GM23248 (cell line): ENCODE measurements around the gene PSMD6. TPM values are rescaled to one million over a fixed set of nuclear protein-coding genes. Genes with fewer than 3 reads are reported as not detected.
A peak's percentile ranks its signal among the peaks of the same experiment; 100 is the strongest.

Experiments used
- DNase-seq: peaks from one replicate; pipeline ENCODE4 v3.0.0-alpha.2; 2015
- H2AFZ ChIP-seq: fragments of 200-600 bp; sonication (generic); 2 replicates; pipeline ENCODE4 v1.6.1; 2016; ENCODE audit warnings: antibody characterized with exemption
- H3F3A ChIP-seq: fragments of 200-600 bp; sonication (generic); 2 replicates; pipeline ENCODE4 v1.6.1; 2016; ENCODE audit warnings: mild to moderate bottlenecking, antibody characterized with exemption, mixed run types; ENCODE audit not compliant: insufficient read depth
- H3K27ac ChIP-seq: fragments of 200-600 bp; sonication (generic); 2 replicates; pipeline ENCODE4 v1.5.1; 2016; ENCODE audit warnings: mild to moderate bottlenecking
- H3K27me3 ChIP-seq: fragments of 200-600 bp; sonication (generic); replicated peaks from 2 replicates; pipeline ENCODE4 v1.6.1; 2016; ENCODE audit warnings: mild to moderate bottlenecking; ENCODE audit not compliant: insufficient read depth
- H3K36me3 ChIP-seq: fragments of 200-600 bp; sonication (generic); 2 replicates; pipeline ENCODE4 v1.6.1; 2016; ENCODE audit warnings: low read depth, mild to moderate bottlenecking
- H3K4me1 ChIP-seq: fragments of 200-600 bp; sonication (generic); 2 replicates; pipeline ENCODE4 v1.6.1; 2016; ENCODE audit warnings: mild to moderate bottlenecking; ENCODE audit not compliant: insufficient read depth
- H3K4me2 ChIP-seq: fragments of 200-600 bp; sonication (generic); one replicate; pipeline ENCODE4 v1.6.1; 2016; ENCODE audit warnings: mild to moderate bottlenecking; ENCODE audit not compliant: unreplicated experiment
- H3K4me3 ChIP-seq: fragments of 200-600 bp; sonication (generic); 2 replicates; pipeline ENCODE4 v1.5.1; 2016; ENCODE audit warnings: mild to moderate bottlenecking
- H3K79me2 ChIP-seq: fragments of 200-600 bp; sonication (generic); 2 replicates; pipeline ENCODE4 v1.6.1; 2016; ENCODE audit warnings: mild to moderate bottlenecking; ENCODE audit not compliant: insufficient read depth
- H3K9ac ChIP-seq: fragments of 200-600 bp; sonication (generic); 2 replicates; pipeline ENCODE4 v1.6.1; 2016; ENCODE audit warnings: mild to moderate bottlenecking
- H3K9me2 ChIP-seq: fragments of 200-600 bp; sonication (generic); 2 replicates; pipeline ENCODE4 v1.6.1; 2016; ENCODE audit warnings: mixed run types, mild to moderate bottlenecking, moderate library complexity; ENCODE audit not compliant: insufficient read depth
- H3K9me3 ChIP-seq: fragments of 200-600 bp; sonication (generic); one replicate; pipeline ENCODE4 v1.6.1; 2017; ENCODE audit warnings: low read depth
- H4K20me1 ChIP-seq: fragments of 200-600 bp; sonication (generic); 2 replicates; pipeline ENCODE4 v1.6.0; 2016; ENCODE audit not compliant: insufficient read depth
- EZH2 ChIP-seq: fragments of 200-600 bp; sonication (generic); IDR thresholded peaks from 2 replicates; pipeline ENCODE4 v1.6.1; 2018; ENCODE audit warnings: antibody characterized with exemption, mild to moderate bottlenecking; ENCODE audit not compliant: insufficient read depth, poor library complexity, severe bottlenecking
- EZH2phosphoT487 ChIP-seq: fragments of 200-600 bp; sonication (generic); IDR thresholded peaks from 2 replicates; pipeline ENCODE4 v1.6.1; 2018; ENCODE audit warnings: antibody characterized with exemption, moderate library complexity, mild to moderate bottlenecking, low read depth; ENCODE audit not compliant: insufficient read depth
- WGBS, 2 experiments: methylation state at CpG; one replicate each; pipeline ENCODE4 v1.1.6; 2015 to 2017; ENCODE audit warnings: low lambda C conversion rate in 2 of 2, low coverage in 1 of 2; ENCODE audit errors: missing lambda C conversion rate in 2 of 2; 5-methylcytosine and 5-hydroxymethylcytosine counted together
- in situ Hi-C: fragments of 300-500 bp; cut with MboI; formaldehyde crosslinking; loops from 2 replicates; pipeline ENCODE4 v1.15.0; 2020
- polyA plus RNA-seq: library from polyadenylated mRNA; unstranded; fragments of >200 nt; fragmentation: Nextera tagmentation; extraction: Ambion mirVana; gene quantifications from 2 replicates; pipeline ENCODE4 v1.2.1, GENCODE V29; 2016
- total RNA-seq: library from RNA; depleted of rRNA; stranded (reverse); fragments of >200 nt; shearing (Covaris generic); gene quantifications from 2 replicates; pipeline ENCODE4 v1.2.3, GENCODE V29; 2014

PSMD6 gene
- total and polyA plus RNA-seq, 2 experiments from 2014 or later, result 79.5 to 126 TPM

- WGBS, 2 experiments, result 3 to 8% methylated on average over 3 of the region's 3 CpGs
- peak; percentile 77 for DNase-seq
- H4K20me1 ChIP-seq, result no peaks in the 10 kb centered on the region
- H2AFZ ChIP-seq, result no peak overlapping the region
- H3F3A ChIP-seq, result peaks cover 23% of the 10 kb centered on the region
- H3K36me3 ChIP-seq, result no peaks in the 10 kb centered on the region
- H3K4me3 ChIP-seq, result no peak overlapping the region
- in situ Hi-C loops, result loop anchor here (25.0 kb wide), 1 partner anchor 213 kb away; no protein-coding TSS in a partner anchor
- no peaks in the 10 kb centered on the region for H3K27me3 ChIP-seq
- no peaks in the 10 kb centered on the region for H3K9me3 ChIP-seq
- peak overlapping the region; percentile 52 for H3K27ac ChIP-seq
- no peaks in the 10 kb centered on the region for H3K9me2 ChIP-seq
- peaks cover 20% of the 10 kb centered on the region for H3K4me1 ChIP-seq
- no peaks in the 10 kb centered on the region for H3K79me2 ChIP-seq
- no peak overlapping the region for H3K9ac ChIP-seq
- H3K4me2 ChIP-seq, result peak overlapping the region; percentile 11
- TF ChIP-seq EZH2 (no peak), EZH2phosphoT487 (no peak)
Measured at GRCh38 chr3:64049136-64049535, 25.8 kb upstream of the PSMD6 start.

- 26 to 29% methylated on average over 3 of the region's 3 CpGs for WGBS, 2 experiments
- no peaks in the 10 kb centered on the region for H4K20me1 ChIP-seq
- H3K36me3 ChIP-seq, result no peaks in the 10 kb centered on the region
- peak; percentile 67 for DNase-seq
- no peak for TF ChIP-seq EZH2phosphoT487
- H3K79me2 ChIP-seq, result no peaks in the 10 kb centered on the region
- no peaks in the 10 kb centered on the region for H3K9me2 ChIP-seq
- no peaks in the 10 kb centered on the region for H3K9me3 ChIP-seq
- no peaks in the 10 kb centered on the region for H3K27me3 ChIP-seq
- H3K27ac ChIP-seq, result peak overlapping the region; percentile 52
- H3K4me1 ChIP-seq, result peaks cover 20% of the 10 kb centered on the region
- no peak overlapping the region for H3K9ac ChIP-seq
- H3F3A ChIP-seq, result peaks cover 23% of the 10 kb centered on the region
- H2AFZ ChIP-seq, result no peak overlapping the region
- H3K4me3 ChIP-seq, result no peak overlapping the region
- in situ Hi-C loops, result loop anchor here (25.0 kb wide), 1 partner anchor 214 kb away; no protein-coding TSS in a partner anchor
- peak overlapping the region; percentile 11 for H3K4me2 ChIP-seq
Measured at GRCh38 chr3:64048631-64049061, 25.4 kb upstream of the PSMD6 start.

GRCh38 chr3:64047787-64048186 lies 24.5 kb upstream of the PSMD6 start:
- Histone ChIP-seq H3K36me3 (no peaks in the 10 kb centered on the region), H2AFZ (0 out of 2 replicates have a peak overlapping the region, but pooled peaks have one; percentile 15), H3K4me3 (no peak overlapping the region), H3K9me2 (no peaks in the 10 kb centered on the region), H4K20me1 (no peaks in the 10 kb centered on the region), H3K27ac (no peak overlapping the region), H3K4me2 (no peak overlapping the region), H3K27me3 (no peaks in the 10 kb centered on the region), H3K79me2 (no peaks in the 10 kb centered on the region), H3F3A (peaks cover 23% of the 10 kb centered on the region), H3K4me1 (peaks cover 20% of the 10 kb centered on the region), H3K9me3 (no peaks in the 10 kb centered on the region), H3K9ac (no peak overlapping the region)
- no peak for DNase-seq
- TF ChIP-seq EZH2phosphoT487 (no peak), EZH2 (no peak)
- in situ Hi-C loops, result loop anchor here (25.0 kb wide), 1 partner anchor 215 kb away; no protein-coding TSS in a partner anchor
- WGBS, 2 experiments, result 97% methylated on average over 7 of the region's 7 CpGs

- H3K4me1 ChIP-seq, result peaks cover 20% of the 10 kb centered on the region
- no peaks in the 10 kb centered on the region for H4K20me1 ChIP-seq
- H3K4me3 ChIP-seq, result no peak overlapping the region
- no peaks in the 10 kb centered on the region for H3K36me3 ChIP-seq
- DNase-seq, result no peak
- H3K27me3 ChIP-seq, result no peaks in the 10 kb centered on the region
- H2AFZ ChIP-seq, result no peak overlapping the region
- H3K79me2 ChIP-seq, result no peaks in the 10 kb centered on the region
- no peak overlapping the region for H3K4me2 ChIP-seq
- TF ChIP-seq EZH2, result no peak
- TF ChIP-seq EZH2phosphoT487, result no peak
- H3F3A ChIP-seq, result peaks cover 23% of the 10 kb centered on the region
- 50 to 51% methylated on average over 6 of the region's 6 CpGs for WGBS, 2 experiments
- in situ Hi-C loops, result loop anchor here (25.0 kb wide), 1 partner anchor 215 kb away; no protein-coding TSS in a partner anchor
- no peak overlapping the region for H3K9ac ChIP-seq
- no peaks in the 10 kb centered on the region for H3K9me2 ChIP-seq
- no peak overlapping the region for H3K27ac ChIP-seq
- no peaks in the 10 kb centered on the region for H3K9me3 ChIP-seq
Measured at GRCh38 chr3:64046996-64047594, 23.8 kb upstream of the PSMD6 start.
